PC-9 (cell line): ENCODE data around the gene PCDHGA7. TPM values are rescaled to one million over a fixed set of nuclear protein-coding genes. Genes with fewer than 3 reads are reported as not detected.

Experiments
- BruUV-seq: library from RNA; stranded (reverse); fragments of 400-500 nt; replicated peaks from 2 replicates; lab custom pipeline; 2021; lab: Mats Ljungman, UMichigan
- CTCF ChIA-PET: fragments of 300-600 bp; sonication (Branson Sonifier 250); formaldehyde crosslinking; loops from one replicate; lab custom pipeline; 2022; ENCODE audit warnings: antibody characterized with exemption; lab: Charles Lee
- POLR2A ChIA-PET: fragments of 300-600 bp; sonication (Branson Sonifier 250); formaldehyde crosslinking; loops from one replicate; lab custom pipeline; 2022; ENCODE audit warnings: antibody characterized with exemption; ENCODE audit not compliant: unreplicated experiment; lab: Charles Lee
- DNase-seq, 2 experiments: peaks; one replicate each; pipeline versions ENCODE4 v3.0.0 to v3.0.0-alpha.2; 2015 to 2022; ENCODE audit warnings: mixed read lengths in 1 of 2
- H2AFZ ChIP-seq: fragments of 200-600 bp; sonication (generic); 2 replicates; pipeline ENCODE4 v1.8.1; 2017; ENCODE audit warnings: antibody characterized with exemption
- H3F3A ChIP-seq: fragments of 200-600 bp; sonication (generic); 2 replicates; pipeline ENCODE4 v1.8.1; 2017; ENCODE audit warnings: antibody characterized with exemption, mild to moderate bottlenecking, low read depth; ENCODE audit not compliant: insufficient read depth
- H3K27ac ChIP-seq: fragments of 200-600 bp; sonication (generic); 2 replicates; pipeline ENCODE4 v1.6.1; 2016; ENCODE audit warnings: mixed run types
- H3K27me3 ChIP-seq: fragments of 200-600 bp; sonication (generic); 2 replicates; pipeline ENCODE4 v1.6.1; 2016; ENCODE audit warnings: low read depth, mixed run types; ENCODE audit not compliant: insufficient read depth
- H3K36me3 ChIP-seq: fragments of 200-600 bp; sonication (generic); 2 replicates; pipeline ENCODE4 v1.6.1; 2016; ENCODE audit warnings: low read depth, mixed run types
- H3K4me1 ChIP-seq: fragments of 200-600 bp; sonication (generic); replicated peaks from 2 replicates; pipeline ENCODE4 v1.6.1; 2016; ENCODE audit warnings: mixed run types; ENCODE audit not compliant: insufficient read depth
- H3K4me2 ChIP-seq: fragments of 200-600 bp; sonication (generic); 2 replicates; pipeline ENCODE4 v1.6.1; 2017; ENCODE audit warnings: mixed run types
- H3K4me3 ChIP-seq: fragments of 200-600 bp; sonication (generic); 2 replicates; pipeline ENCODE4 v1.6.1; 2016; ENCODE audit warnings: mixed run types
- H3K79me2 ChIP-seq: fragments of 200-600 bp; sonication (generic); 2 replicates; pipeline ENCODE4 v1.6.1; 2017; ENCODE audit warnings: low read depth, mixed run types
- H3K9me2 ChIP-seq: fragments of 200-600 bp; sonication (generic); 2 replicates; pipeline ENCODE4 v1.8.1; 2017; ENCODE audit warnings: mild to moderate bottlenecking; ENCODE audit not compliant: insufficient read depth
- H3K9me3 ChIP-seq: fragments of 200-600 bp; sonication (generic); 2 replicates; pipeline ENCODE4 v1.8.1; 2016; ENCODE audit warnings: low read depth; ENCODE audit not compliant: insufficient read depth
- H4K20me1 ChIP-seq: fragments of 200-600 bp; sonication (generic); 2 replicates; pipeline ENCODE4 v1.8.1; 2017; ENCODE audit not compliant: insufficient read depth
- CTCF ChIP-seq: fragments of 200-600 bp; sonication (generic); conservative IDR thresholded peaks from 2 replicates; pipeline ENCODE4 v1.6.1; 2017; ENCODE audit warnings: mixed run types, antibody characterized with exemption, mild to moderate bottlenecking, moderate library complexity
- EZH2 ChIP-seq: fragments of 200-600 bp; sonication (generic); IDR thresholded peaks from 2 replicates; pipeline ENCODE4 v1.8.0; 2017; ENCODE audit warnings: antibody characterized with exemption, low read depth
- intact Hi-C: fragments of 100-400 bp; cut with micrococcal nuclease; formaldehyde crosslinking; loops from one replicate; pipeline ENCODE4 v1.10.0; 2022; ENCODE audit not compliant: unreplicated experiment
- total RNA-seq: library from RNA; stranded (reverse); gene quantifications from 2 replicates; pipeline ENCODE4 v1.2.3, GENCODE V29; 2021

PCDHGA7 gene
- total RNA-seq, 1 experiment from 2014 or later, result not detected

- Histone ChIP-seq H3K36me3 (no peaks in the 10 kb centered on the region), H3K9me2 (no peaks in the 10 kb centered on the region), H4K20me1 (no peaks in the 10 kb centered on the region), H3K27me3 (peaks cover 27% of the 10 kb centered on the region), H2AFZ (no peak overlapping the region), H3K9me3 (no peaks in the 10 kb centered on the region), H3K27ac (no peak overlapping the region), H3K79me2 (no peaks in the 10 kb centered on the region), H3K4me2 (peak overlapping the region; percentile 31; the same call in 1 of the 2 replicates), H3F3A (no peaks in the 10 kb centered on the region), H3K4me3 (no peak overlapping the region), H3K4me1 (no peaks in the 10 kb centered on the region)
- CTCF ChIA-PET, result interaction anchor here (0.6 kb wide), 1 partner anchor 50 kb away, joined by 3 read pairs; no protein-coding TSS in a partner anchor
- POLR2A ChIA-PET, result no interaction called here
- BruUV-seq, result no TSS peak
- intact Hi-C loops, result no loop called here
- no peak for TF ChIP-seq CTCF
- TF ChIP-seq EZH2, result no peak
- no peak for DNase-seq
Observed at GRCh38 chr5:141388661-141389060, 6.1 kb downstream of the PCDHGA7 start.

- intact Hi-C loops, result no loop called here
- H3K79me2 ChIP-seq, result no peaks in the 10 kb centered on the region
- TF ChIP-seq EZH2 (no peak), CTCF (no peak)
- H3F3A ChIP-seq, result no peaks in the 10 kb centered on the region
- no peak for DNase-seq
- H3K36me3 ChIP-seq, result no peaks in the 10 kb centered on the region
- H3K4me3 ChIP-seq, result no peak overlapping the region
- H3K4me1 ChIP-seq, result no peaks in the 10 kb centered on the region
- H3K27me3 ChIP-seq, result peaks cover 19% of the 10 kb centered on the region
- POLR2A ChIA-PET, result no interaction called here
- no peaks in the 10 kb centered on the region for H3K9me3 ChIP-seq
- no peak overlapping the region for H3K27ac ChIP-seq
- BruUV-seq, result no TSS peak
- no peaks in the 10 kb centered on the region for H4K20me1 ChIP-seq
- no peaks in the 10 kb centered on the region for H3K9me2 ChIP-seq
- no peak overlapping the region for H2AFZ ChIP-seq
- H3K4me2 ChIP-seq, result no peak overlapping the region
- CTCF ChIA-PET, result interaction anchor here (0.6 kb wide), 1 partner anchor 50 kb away, joined by 3 read pairs; no protein-coding TSS in a partner anchor
Observed at GRCh38 chr5:141389153-141390042, 6.9 kb downstream of the PCDHGA7 start.

- POLR2A ChIA-PET, result no interaction called here
- CTCF ChIA-PET, result no interaction called here
Observed at GRCh38 chr5:141392429-141393198, 10.1 kb downstream of the PCDHGA7 start, which contains the start of gene PCDHGA8. Gene PCDHGA8, plus strand, starts transcription at chr5:141392633. Its CDS starts 181 bp downstream, at chr5:141392814.

More at GRCh38 chr5:141392429-141393198, 10.1 kb downstream of the PCDHGA7 start, which contains the start of gene PCDHGA8:
- peaks cover 12% of the 10 kb centered on the region; the same call in 1 of the 2 replicates for H3K27me3 ChIP-seq
- no peaks in the 10 kb centered on the region for H3K9me3 ChIP-seq
- H3K36me3 ChIP-seq, result no peaks in the 10 kb centered on the region
- H3K4me1 ChIP-seq, result no peaks in the 10 kb centered on the region
- H2AFZ ChIP-seq, result no peak within 1 kb of the TSS
- H3K27ac ChIP-seq, result no peak within 1 kb of the TSS
- H4K20me1 ChIP-seq, result no peaks in the 10 kb centered on the region
- intact Hi-C loops, result no loop called here
- H3K4me3 ChIP-seq, result no peak within 1 kb of the TSS
- no peak for DNase-seq
- H3F3A ChIP-seq, result no peaks in the 10 kb centered on the region
- no TSS peak for BruUV-seq
- no peaks in the 10 kb centered on the region for H3K79me2 ChIP-seq
- H3K9me2 ChIP-seq, result no peaks in the 10 kb centered on the region
- TF ChIP-seq EZH2 (no peak), CTCF (peak; percentile 46; the same call in 1 of the 2 replicates)
- no peak within 1 kb of the TSS for H3K4me2 ChIP-seq
